Effector memory CD4-positive, alpha-beta T cell (primary cell): ENCODE data around the gene ARHGAP24.

Experiments used
- DNase-seq, 3 donors: peaks; one replicate each; pipeline ENCODE4 v3.0.0-alpha.2; 2020
- H3K27ac ChIP-seq: 2 replicates; pipeline ENCODE4 v1.7.0; 2013; ENCODE audit warnings: mild to moderate bottlenecking, low read length, moderate library complexity; ENCODE audit not compliant: insufficient read depth, poor library complexity, severe bottlenecking
- H3K27me3 ChIP-seq: replicated peaks from 2 replicates; pipeline ENCODE4 v1.7.0; 2013; ENCODE audit warnings: mild to moderate bottlenecking, low read length; ENCODE audit not compliant: insufficient read depth, control insufficient read depth, poor library complexity, severe bottlenecking
- H3K36me3 ChIP-seq: 2 replicates; pipeline ENCODE4 v1.7.0; 2013; ENCODE audit warnings: mild to moderate bottlenecking, low read length, moderate library complexity; ENCODE audit not compliant: control insufficient read depth, insufficient read depth
- H3K4me1 ChIP-seq: 2 replicates; pipeline ENCODE4 v1.7.0; 2013; ENCODE audit warnings: low read length, mild to moderate bottlenecking; ENCODE audit not compliant: control insufficient read depth, insufficient read depth, poor library complexity, severe bottlenecking
- H3K4me3 ChIP-seq: 2 replicates; pipeline ENCODE4 v1.7.0; 2013; ENCODE audit warnings: low read length, low read depth, mild to moderate bottlenecking; ENCODE audit not compliant: insufficient read depth, poor library complexity, severe bottlenecking
- H3K9me3 ChIP-seq: 2 replicates; pipeline ENCODE4 v1.7.0; 2013; ENCODE audit warnings: mild to moderate bottlenecking, low read length, moderate library complexity; ENCODE audit not compliant: control insufficient read depth

Gene ARHGAP24

GRCh38 chr4:85725721-85726170 lies 250.8 kb downstream of the ARHGAP24 start:
- Histone ChIP-seq H3K4me1 (no peaks in the 10 kb centered on the region), H3K36me3 (no peaks in the 10 kb centered on the region), H3K27ac (no peak overlapping the region), H3K4me3 (no peak overlapping the region), H3K9me3 (no peaks in the 10 kb centered on the region), H3K27me3 (no peaks in the 10 kb centered on the region)
- no peak for DNase-seq

GRCh38 chr4:85726555-85726954 lies 251.6 kb downstream of the ARHGAP24 start:
- no peaks in the 10 kb centered on the region for H3K4me1 ChIP-seq
- H3K9me3 ChIP-seq: no peaks in the 10 kb centered on the region
- no peaks in the 10 kb centered on the region for H3K27me3 ChIP-seq
- H3K27ac ChIP-seq: no peak overlapping the region
- H3K4me3 ChIP-seq: no peak overlapping the region
- DNase-seq: no peak
- no peaks in the 10 kb centered on the region for H3K36me3 ChIP-seq

- Histone ChIP-seq H3K4me3 (no peak overlapping the region), H3K27ac (no peak overlapping the region), H3K36me3 (no peaks in the 10 kb centered on the region), H3K9me3 (no peaks in the 10 kb centered on the region), H3K4me1 (no peaks in the 10 kb centered on the region), H3K27me3 (no peaks in the 10 kb centered on the region)
- no peak for DNase-seq
Observed at GRCh38 chr4:85728464-85728863, 253.5 kb downstream of the ARHGAP24 start.

GRCh38 chr4:85732124-85732523 lies 257.2 kb downstream of the ARHGAP24 start:
- Histone ChIP-seq H3K4me1 (no peaks in the 10 kb centered on the region), H3K36me3 (no peaks in the 10 kb centered on the region), H3K27me3 (no peaks in the 10 kb centered on the region), H3K9me3 (no peaks in the 10 kb centered on the region), H3K27ac (no peak overlapping the region), H3K4me3 (no peak overlapping the region)
- no peak for DNase-seq

GRCh38 chr4:85733798-85734197 lies 258.8 kb downstream of the ARHGAP24 start:
- Histone ChIP-seq H3K4me3 (no peak overlapping the region), H3K9me3 (no peaks in the 10 kb centered on the region), H3K36me3 (no peaks in the 10 kb centered on the region), H3K4me1 (no peaks in the 10 kb centered on the region), H3K27me3 (no peaks in the 10 kb centered on the region), H3K27ac (no peak overlapping the region)
- no peak for DNase-seq

- Histone ChIP-seq H3K27ac (no peak overlapping the region), H3K36me3 (no peaks in the 10 kb centered on the region), H3K9me3 (no peaks in the 10 kb centered on the region), H3K4me3 (no peak overlapping the region), H3K27me3 (no peaks in the 10 kb centered on the region), H3K4me1 (no peaks in the 10 kb centered on the region)
- no peak for DNase-seq
Observed at GRCh38 chr4:85734424-85734831, 259.5 kb downstream of the ARHGAP24 start.

GRCh38 chr4:85736571-85736970 lies 261.6 kb downstream of the ARHGAP24 start:
- Histone ChIP-seq H3K4me3 (no peak overlapping the region), H3K36me3 (no peaks in the 10 kb centered on the region), H3K4me1 (no peaks in the 10 kb centered on the region), H3K9me3 (no peaks in the 10 kb centered on the region), H3K27ac (no peak overlapping the region), H3K27me3 (no peaks in the 10 kb centered on the region)
- no peak for DNase-seq

- no peak overlapping the region for H3K27ac ChIP-seq
- H3K36me3 ChIP-seq: no peaks in the 10 kb centered on the region
- H3K27me3 ChIP-seq: no peaks in the 10 kb centered on the region
- H3K4me3 ChIP-seq: no peak overlapping the region
- H3K4me1 ChIP-seq: no peaks in the 10 kb centered on the region
- DNase-seq: no peak
- H3K9me3 ChIP-seq: no peaks in the 10 kb centered on the region
Observed at GRCh38 chr4:85737254-85737653, 262.3 kb downstream of the ARHGAP24 start.

GRCh38 chr4:85738721-85739120 lies 263.8 kb downstream of the ARHGAP24 start:
- H3K27me3 ChIP-seq: no peaks in the 10 kb centered on the region
- no peaks in the 10 kb centered on the region for H3K36me3 ChIP-seq
- no peak overlapping the region for H3K27ac ChIP-seq
- no peak overlapping the region for H3K4me3 ChIP-seq
- H3K9me3 ChIP-seq: no peaks in the 10 kb centered on the region
- no peak for DNase-seq
- H3K4me1 ChIP-seq: no peaks in the 10 kb centered on the region

- Histone ChIP-seq H3K36me3 (no peaks in the 10 kb centered on the region), H3K4me3 (no peak overlapping the region), H3K4me1 (no peaks in the 10 kb centered on the region), H3K27ac (no peak overlapping the region), H3K9me3 (no peaks in the 10 kb centered on the region), H3K27me3 (no peaks in the 10 kb centered on the region)
- no peak for DNase-seq
Observed at GRCh38 chr4:85740431-85740861, 265.5 kb downstream of the ARHGAP24 start.

GRCh38 chr4:85741381-85741780 lies 266.4 kb downstream of the ARHGAP24 start:
- Histone ChIP-seq H3K9me3 (no peaks in the 10 kb centered on the region), H3K4me1 (no peaks in the 10 kb centered on the region), H3K4me3 (no peak overlapping the region), H3K27ac (no peak overlapping the region), H3K27me3 (no peaks in the 10 kb centered on the region), H3K36me3 (no peaks in the 10 kb centered on the region)
- DNase-seq: no peak
